Endometrium (tissue), 2 donors: ENCODE data around the gene KRT7.
"Not testable (repeated sequence)": the region's sequence is repeated elsewhere in the genome, so short reads cannot be mapped to it uniquely, and the experiment has no call there.

Experiments
- FAIRE-seq: peaks from 2 replicates; lab custom pipeline; 2012; peaks lifted over from hg19 to GRCh38; lab: Jason Lieb, UNC
- donor health status: control.
- donor health status: control.

The KRT7 gene

GRCh38 chr12:52243856-52244614 lies 11.0 kb downstream of the KRT7 start:
- no peak for FAIRE-seq

DNA sequence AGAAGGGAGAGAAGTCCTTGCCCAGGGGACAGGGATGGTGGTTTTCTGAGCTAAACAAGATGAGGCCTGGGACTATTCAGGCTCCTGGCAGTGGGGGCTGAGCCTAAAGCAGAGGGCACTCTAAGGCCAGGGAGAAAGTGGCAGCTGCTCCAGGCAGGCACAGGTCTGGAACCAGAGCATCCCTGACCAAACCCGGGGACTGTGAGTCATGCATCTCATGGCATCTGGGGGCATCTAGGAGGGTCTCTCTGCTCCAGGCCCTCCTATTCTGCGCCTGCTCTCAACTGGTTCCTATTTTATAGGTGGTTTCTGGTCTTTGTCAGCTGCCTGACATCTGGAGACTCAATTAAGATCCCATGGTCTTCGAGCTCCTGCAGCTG lies 11.6 kb downstream of the KRT7 start:
- FAIRE-seq: no peak

- no peak for FAIRE-seq
Measured at GRCh38 chr12:52245259-52245961, 12.4 kb downstream of the KRT7 start.

DNA sequence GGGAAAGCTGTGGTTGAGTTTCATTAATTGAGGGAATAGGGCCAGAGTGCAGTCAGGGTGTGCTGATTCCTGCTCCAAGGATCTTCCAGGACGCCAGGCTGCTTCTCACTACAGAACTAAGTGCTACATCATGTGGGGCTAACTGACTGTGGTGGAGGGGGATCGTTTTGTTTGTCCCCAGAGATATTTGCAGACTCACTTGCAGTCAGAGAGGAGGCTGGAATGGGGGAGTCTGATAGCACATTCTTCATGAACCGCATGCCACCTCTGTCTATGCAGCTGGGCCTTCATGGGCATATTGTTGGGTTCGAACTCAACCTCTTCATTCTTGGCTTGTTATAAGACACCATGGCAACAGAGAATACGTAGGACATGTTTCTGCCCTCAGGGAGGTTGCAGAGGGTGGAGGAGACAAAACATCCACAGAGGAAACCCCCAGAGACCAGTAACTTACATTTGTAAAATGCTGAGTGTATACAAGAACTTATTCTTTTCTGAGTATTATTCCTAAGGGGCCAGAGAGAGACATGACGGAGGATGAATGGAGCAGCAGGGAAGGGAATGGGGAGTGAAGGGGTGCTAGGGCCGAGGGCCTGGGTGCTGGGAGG lies 13.0 kb downstream of the KRT7 start:
- no peak for FAIRE-seq

GRCh38 chr12:52246720-52247621 lies 13.9 kb downstream of the KRT7 start:
- FAIRE-seq: no peak

GRCh38 chr12:52247622-52248540 lies 14.8 kb downstream of the KRT7 start:
- FAIRE-seq: no peak

DNA sequence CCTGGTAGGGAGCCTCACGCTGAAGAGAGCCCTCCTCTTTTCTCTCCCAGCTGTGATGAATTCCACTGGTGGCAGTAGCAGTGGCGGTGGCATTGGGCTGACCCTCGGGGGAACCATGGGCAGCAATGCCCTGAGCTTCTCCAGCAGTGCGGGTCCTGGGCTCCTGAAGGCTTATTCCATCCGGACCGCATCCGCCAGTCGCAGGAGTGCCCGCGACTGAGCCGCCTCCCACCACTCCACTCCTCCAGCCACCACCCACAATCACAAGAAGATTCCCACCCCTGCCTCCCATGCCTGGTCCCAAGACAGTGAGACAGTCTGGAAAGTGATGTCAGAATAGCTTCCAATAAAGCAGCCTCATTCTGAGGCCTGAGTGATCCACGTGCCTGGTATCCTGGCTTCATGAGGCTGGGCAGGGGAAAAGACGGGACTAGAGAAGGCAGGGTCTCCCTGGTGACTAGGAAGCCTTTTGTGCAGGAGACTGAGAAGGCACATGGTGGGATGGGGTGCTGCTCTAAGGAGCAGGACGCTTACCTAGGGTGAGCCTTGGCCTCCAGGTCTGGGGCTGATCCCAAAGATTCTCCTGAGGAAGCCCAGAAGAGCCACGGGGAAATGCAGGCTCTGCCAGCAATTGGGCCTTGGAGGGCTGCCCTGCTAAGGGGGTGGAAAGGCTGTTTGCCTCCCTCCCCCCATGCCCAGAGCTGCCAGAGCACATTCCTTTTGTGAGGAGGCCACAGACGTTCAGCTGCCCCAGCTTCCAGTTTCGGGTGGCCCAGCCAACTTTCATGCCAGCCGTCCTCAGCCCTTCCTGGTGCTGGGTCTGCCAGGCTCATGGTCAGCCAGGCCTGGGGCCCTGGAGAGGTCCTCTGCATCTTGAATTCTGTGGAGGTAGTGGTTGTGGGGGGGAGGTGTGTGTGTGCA lies 15.8 kb downstream of the KRT7 start:
- FAIRE-seq: no peak

GRCh38 chr12:52249511-52250047 lies 16.5 kb downstream of the KRT7 start:
- FAIRE-seq: no peak

GRCh38 chr12:52250048-52250990 lies 17.3 kb downstream of the KRT7 start:
- FAIRE-seq: no peak

GRCh38 chr12:52251367-52252051 lies 18.5 kb downstream of the KRT7 start:
- no peak for FAIRE-seq

GRCh38 chr12:52252175-52252615 lies 19.2 kb downstream of the KRT7 start:
- not testable (repeated sequence) for FAIRE-seq

- FAIRE-seq: no peak
Measured at GRCh38 chr12:52252728-52253343, 19.8 kb downstream of the KRT7 start.

DNA sequence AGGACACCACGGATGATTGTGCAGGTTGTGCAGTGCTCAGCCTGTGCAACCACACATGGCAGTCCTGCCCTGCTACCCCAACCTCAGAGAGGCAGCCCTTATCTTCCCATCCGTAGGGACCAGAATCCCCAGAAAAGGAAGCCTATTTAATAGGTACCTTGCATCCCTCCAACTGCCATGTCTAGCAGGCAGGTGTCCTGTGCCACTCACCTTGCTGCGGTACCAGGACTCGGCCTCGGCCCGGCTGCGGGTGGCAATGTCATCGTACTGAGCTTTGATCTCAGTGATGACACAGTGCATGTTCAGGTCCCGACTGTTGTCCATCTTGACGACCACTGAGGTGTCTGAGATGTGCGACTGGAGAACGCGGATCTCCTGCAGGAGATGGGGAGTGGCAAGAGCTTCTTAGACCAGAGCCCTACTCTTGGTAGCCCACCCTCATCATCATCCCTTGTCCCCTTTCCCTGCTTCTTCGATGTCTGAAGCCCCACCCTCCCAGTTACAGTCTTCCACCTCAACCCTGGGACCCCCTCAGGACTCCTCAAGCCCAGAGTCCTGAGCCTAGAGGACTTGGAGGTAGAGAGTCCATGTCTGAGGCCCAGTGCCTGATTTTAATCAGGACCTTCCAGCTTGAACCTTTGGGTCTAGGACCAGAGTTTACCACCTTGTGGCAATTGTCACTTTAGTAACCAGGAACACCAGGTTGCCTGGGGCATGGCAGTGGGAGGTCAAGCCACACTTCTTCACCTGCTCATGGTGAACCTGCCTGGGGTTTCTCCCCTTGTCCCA lies 20.5 kb downstream of the KRT7 start:
- no peak for FAIRE-seq

DNA sequence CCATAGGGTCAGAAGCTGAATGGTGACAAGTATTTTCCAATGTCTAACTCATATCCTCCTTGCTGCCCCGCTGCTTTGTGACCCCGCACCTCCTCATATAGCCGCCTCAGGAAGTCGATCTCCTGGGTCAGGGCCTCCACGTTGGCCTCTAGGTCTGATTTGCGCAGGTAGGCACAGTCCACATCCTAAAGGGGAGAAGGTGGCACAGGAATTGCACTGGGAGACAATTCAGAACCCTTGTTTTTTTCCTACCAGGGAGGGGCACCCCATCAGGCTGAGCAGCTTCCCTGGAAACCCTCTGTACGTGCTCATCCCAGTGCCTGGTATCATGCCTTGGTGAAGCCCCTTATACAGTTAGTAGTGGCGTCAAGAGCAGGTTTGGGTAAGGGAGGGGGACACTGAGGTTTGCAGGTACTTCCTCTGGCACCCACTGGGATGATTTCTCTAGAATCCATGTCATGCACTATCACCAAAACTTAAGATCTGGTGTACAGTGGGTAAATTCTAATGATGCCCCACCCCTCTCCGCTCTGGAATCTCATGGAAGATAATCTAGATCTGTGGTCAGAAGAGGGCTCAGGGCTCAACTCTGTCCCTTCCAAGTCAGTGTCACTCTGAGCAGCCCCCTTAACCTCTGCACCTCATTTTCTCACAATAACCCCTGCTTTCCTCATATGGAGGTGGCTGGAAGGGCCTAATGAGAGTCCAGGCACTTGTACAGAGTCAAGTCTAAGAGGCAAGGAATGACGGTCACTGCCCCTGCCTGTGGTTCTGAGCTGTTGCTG lies 21.3 kb downstream of the KRT7 start:
- no peak for FAIRE-seq

DNA sequence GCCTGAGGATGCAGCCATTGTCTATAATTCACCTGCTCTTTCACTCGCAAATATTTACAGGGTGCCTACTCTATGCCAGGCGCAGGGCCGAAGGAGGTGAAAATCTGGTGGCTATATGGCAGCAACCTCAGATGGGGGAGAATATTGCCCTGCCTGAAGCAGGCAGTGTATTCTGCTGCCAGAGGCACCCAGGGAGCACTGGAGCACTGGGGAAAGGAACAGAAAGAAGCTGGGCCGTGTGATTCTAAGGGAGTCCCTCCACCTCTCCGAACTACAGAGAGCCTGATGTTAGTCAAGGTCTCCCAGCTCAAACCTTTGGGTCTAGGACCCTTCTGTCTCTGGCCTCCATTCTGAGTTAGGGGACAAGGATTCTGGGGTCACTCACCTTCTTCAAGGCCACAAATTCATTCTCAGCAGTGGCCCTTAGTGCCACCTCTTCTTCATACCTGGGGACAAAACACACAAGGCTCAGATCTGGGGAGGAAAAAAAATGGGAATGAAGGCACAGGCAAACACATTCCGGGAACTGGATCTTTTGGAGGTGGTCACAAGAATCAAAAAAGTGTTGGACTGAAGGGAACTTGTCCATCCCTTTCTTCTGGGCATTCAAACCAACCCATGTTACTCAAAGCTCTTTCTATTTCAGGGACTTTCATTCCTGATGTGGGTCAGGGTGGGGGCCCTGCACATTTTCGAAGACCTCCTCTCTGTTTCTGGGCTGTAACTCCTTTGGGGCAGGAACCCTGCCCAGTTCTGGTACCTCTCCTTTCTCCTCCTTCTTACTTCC lies 22.1 kb downstream of the KRT7 start:
- FAIRE-seq: no peak
